HG03066 (cell line): Measurements from ENCODE around the gene COX4I1.
A peak's percentile ranks its signal among the peaks of the same experiment; 100 is the strongest.
"Not testable (repeated sequence)": the region's sequence is repeated elsewhere in the genome, so short reads cannot be mapped to it uniquely, and the experiment has no call there.

Experiments used
- ATAC-seq: cut with Tn5 transposase; IDR thresholded peaks from one replicate; pipeline ENCODE4 v1.9.1; 2021; ENCODE audit warnings: low read depth; ENCODE audit not compliant: unreplicated experiment

The COX4I1 gene

DNA sequence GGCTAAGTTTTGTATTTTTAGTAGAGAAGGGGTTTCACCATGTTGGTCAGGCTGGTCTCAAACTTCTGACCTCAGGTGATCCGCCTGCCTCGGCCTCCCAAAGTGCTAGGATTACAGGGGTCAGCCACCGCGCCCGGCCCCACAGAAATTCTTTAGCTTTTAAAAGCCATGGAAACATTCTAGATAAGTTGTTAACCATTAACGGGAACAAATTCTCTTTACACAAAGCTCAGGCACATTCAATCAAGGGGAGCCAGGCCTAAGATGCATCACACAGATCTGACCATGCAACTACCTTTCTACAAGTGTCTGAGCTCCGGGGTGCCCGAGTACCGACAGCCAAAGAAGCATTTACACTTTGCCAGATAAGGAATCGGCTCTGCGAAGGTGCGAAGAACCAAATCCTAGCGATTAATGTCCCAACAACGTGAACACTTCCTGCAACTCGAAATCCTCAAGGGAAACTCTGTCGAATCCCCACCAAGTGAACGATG, 1.2 kb upstream of the COX4I1 start:
- ATAC-seq, result no peak

DNA sequence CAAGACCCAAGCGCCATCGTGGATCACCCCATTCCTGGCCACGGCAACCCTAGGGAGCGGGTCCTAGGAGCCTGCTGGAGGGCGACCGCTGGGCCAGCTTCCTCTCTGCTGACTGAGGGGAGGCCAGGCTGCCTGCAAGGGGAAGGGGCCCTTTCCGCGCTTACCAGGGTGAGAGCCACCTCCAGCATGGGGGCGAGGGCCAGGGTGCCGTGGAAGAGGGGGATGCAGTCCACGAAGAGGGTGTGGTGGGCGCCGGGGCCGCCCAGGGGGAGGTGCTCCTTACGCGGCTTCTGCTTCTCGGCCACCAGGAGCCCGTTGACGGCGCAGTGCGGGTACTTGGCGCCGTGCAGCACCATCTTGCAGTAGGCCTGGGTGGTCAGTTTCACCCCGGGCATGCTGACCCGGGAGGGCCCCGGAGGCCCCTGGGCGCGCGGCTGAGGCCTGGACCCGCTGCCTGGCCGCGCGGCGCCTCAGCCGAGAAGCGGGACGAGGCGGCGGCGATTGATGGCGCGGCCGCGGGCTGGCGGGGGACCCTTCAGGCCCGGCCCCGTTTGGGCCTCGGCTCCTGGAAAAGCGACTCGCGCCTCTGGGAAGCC, 496 bp upstream of the COX4I1 start:
- ATAC-seq, result peak; percentile 26

DNA sequence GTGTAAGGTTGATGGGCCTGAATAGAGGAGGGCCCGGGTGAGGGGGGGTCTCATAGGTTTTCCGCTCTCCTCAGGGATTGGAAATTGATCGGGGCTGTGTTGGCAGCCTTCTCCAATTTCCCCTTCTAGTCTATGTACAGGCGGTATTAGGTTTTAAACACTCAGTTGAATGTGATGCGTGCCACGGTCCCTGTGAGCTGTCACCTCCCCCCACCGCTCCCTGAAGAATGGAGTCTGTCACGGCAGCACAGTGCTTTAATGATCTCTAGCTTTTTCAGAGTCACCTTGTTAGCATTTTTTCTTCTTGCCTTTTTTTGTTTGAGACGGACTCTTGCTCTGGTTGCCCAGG, 800 bp downstream of the COX4I1 start:
- ATAC-seq, result no peak

DNA sequence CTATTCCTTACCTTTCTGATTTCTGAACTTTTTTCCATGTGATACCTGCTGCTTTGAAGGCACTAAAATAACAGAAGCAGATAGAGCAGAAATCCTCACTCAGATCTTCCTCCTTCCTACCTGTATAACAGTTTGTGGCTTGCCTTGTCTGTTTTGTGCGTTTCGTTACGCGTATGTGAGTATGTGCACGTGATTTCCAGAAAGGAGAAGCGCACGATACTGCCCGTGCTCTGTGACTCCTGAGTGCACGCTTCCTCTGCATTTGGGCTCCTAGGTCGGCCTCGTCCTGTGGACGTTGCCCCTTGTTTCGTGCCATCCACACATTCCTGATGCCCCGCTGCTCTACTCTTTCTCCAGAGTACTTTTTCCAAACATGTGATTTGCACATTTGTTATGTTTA, 4.1 kb downstream of the COX4I1 start:
- no peak for ATAC-seq

DNA sequence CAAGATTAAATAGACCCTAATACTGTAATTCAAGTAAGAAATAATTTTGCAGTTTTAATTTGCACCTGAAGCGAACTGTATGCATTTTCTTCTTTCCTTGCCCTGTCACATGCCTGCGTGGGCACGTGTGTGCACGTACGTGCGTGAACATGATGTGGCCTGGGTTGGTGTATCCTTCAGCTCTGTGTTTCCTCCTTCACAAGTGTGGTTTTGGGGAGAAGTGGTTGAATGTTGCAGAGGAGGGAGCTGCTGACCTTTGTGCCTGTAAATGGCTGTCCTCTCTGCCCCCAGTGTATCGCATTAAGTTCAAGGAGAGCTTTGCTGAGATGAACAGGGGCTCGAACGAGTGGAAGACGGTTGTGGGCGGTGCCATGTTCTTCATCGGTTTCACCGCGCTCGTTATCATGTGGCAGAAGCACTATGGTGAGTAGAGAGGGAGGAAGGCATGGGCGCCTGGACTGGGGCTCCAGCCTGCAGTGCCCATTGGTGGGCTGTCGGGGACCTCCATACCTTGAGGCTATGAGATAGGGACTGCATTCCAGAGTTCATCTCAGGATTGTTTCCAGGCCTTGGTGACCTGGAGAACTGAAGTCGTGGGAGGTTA, 6.0 kb downstream of the COX4I1 start:
- no peak for ATAC-seq

DNA sequence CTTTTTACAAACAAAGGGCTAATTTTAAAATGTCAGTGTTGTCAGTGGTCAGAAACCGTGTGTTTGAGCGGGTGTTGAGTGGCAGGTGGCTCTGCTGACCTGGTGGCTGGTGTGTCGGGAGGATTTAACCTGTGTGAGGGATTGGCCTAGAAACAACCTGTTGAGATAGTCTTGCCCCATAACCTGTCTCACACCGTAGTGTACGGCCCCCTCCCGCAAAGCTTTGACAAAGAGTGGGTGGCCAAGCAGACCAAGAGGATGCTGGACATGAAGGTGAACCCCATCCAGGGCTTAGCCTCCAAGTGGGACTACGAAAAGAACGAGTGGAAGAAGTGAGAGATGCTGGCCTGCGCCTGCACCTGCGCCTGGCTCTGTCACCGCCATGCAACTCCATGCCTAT, 7.0 kb downstream of the COX4I1 start:
- ATAC-seq, result no peak

- ATAC-seq, result not testable (repeated sequence)
Measured at GRCh38 chr16:85807340-85807739, 7.8 kb downstream of the COX4I1 start.

DNA sequence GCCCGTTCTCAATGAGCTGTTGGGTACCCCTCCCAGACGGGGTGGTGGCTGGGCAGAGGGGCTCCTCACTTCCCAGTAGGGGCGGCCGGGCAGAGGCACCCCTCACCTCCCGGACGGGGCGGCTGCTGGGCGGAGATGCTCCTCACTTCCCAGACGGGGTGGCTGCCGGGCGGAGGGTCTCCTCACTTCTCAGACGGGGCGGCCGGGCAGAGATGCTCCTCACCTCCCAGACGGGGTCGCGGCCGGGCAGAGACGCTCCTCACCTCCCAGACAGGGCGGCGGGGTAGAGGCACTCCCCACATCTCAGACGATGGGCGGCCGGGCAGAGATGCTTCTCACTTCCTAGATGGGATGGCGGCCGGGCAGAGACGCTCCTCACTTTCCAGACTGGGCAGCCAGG, 8.6 kb downstream of the COX4I1 start:
- not testable (repeated sequence) for ATAC-seq

DNA sequence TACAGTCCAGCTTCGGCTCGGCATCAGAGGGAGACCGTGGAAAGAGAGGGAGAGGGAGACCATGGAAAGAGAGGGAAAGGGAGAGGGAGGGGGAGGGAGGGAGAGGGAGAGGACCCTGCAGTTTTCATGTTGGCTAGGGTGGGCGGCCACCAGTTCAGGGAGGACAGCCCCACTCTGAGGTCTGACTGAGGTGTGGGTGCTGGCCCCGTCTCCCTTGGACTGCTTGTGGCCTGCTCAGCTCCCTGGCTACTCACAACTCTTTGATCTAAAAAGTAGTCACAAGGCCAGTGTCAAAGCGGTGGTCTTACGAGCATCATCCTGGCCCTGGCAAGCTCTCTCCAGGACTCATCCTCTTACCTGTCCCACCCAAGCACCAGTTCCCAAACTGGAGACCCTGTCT, 9.4 kb downstream of the COX4I1 start:
- no peak for ATAC-seq

DNA sequence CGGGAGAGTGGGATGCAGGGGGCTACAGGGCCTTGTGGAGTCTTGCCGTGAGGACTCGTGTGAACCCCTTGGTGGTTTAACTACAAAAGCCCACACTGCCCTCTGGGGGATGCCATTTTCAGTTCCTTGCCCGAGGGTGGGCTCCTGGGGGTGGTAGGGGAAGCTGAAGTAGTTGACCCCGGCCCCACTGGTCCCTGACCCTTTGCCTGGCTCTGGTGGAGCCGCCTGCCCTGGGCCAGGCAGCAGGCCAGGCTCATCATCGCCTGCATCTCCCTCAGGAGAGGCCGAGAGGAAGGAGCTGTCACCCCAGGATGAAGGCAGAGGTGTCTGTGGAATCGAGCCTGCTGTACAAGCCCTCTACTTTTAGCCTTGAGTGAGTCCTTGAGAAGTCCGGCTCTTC, 10.2 kb downstream of the COX4I1 start:
- ATAC-seq, result no peak

GRCh38 chr16:85810097-85810741, 10.7 kb downstream of the COX4I1 start:
- no peak for ATAC-seq

- no peak for ATAC-seq
Measured at GRCh38 chr16:85810742-85811115, 11.2 kb downstream of the COX4I1 start.

- no peak for ATAC-seq
Measured at GRCh38 chr16:85812031-85812807, 12.7 kb downstream of the COX4I1 start.

GRCh38 chr16:85812811-85813700, 13.6 kb downstream of the COX4I1 start:
- no peak for ATAC-seq

GRCh38 chr16:85816159-85816558, 16.7 kb downstream of the COX4I1 start:
- ATAC-seq, result no peak

GRCh38 chr16:85817195-85817594, 17.7 kb downstream of the COX4I1 start:
- not testable (repeated sequence) for ATAC-seq

DNA sequence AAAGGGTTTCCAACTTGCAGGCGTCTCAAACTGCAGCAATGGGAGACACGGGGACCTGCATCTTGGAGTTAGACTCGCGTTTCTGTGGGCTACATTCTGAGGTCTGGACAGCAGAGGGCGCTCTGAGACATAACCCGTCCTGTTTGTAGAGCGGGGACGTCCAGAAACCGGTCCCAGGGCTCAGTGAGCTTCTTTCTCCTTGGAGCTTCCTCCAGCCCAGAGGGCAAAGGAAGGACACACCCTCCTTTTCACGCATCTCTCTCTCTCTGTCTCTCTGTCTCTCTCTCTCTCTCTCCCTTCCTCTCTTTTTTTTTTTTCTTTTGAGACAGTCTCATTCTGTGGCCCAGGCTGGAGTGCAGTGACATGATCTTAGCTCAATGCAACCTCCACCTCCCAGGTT, 19.8 kb downstream of the COX4I1 start:
- ATAC-seq, result no peak

DNA sequence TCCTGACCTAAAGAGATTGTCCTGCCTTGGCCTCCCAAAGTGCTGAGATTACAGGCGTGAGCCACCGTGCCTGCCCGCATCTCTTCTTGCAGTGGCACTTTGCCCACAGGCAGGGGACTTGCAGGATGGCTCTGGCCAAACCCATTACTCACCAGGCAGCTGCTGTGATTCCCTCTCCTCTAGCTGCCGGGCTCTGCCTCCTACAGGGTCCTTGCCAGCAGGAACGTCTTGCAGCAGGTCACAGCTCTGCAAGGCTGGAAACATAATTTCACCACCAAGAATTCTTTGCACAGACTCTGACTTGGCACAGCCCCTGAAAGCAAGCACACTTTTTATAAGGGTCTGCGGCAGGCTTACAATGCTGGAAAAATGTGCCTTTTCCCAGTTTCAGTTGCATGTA, 20.3 kb downstream of the COX4I1 start:
- ATAC-seq, result no peak

DNA sequence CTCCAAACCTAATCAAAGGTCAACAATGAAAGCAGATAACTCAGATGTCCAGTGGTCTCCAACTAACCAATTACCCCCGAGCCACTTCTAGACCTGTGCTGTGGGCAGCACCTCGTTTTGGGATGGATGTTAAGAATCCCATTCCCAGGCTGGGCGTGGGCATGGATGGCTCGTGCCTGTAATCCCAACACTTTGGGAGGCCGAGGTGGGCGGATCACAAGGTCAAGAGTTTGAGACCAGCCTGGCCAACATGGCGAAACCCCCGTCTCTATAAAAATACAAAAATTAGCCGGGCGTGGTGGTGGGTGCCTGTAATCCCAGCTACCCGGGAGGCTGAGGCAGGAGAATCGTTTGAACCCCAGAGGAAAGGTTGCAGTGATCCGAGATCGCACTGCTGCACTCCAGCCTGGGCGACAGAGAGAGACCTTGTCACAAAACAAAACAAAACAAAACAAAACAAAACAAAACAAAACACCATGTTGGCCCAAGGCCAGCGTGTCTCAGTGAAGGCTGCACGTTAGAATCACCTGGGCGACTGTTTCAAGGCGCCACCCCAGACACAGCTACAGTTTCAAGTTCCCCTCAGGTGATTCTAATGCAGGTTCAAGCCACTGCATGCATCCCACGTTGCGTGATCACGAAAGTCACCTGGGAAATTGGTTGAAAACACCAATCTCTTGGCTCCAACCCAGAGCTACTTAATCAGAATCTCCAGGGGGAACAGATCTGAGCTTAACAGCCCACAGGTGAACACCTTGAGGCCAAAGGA, 21.3 kb downstream of the COX4I1 start:
- no peak for ATAC-seq
